CD4-positive, alpha-beta T cell treated with Interleukin-2 at 100 ng/mL for 4 hours (primary cell): ENCODE results near the gene MVP.
"Not testable (repeated sequence)": the region's sequence is repeated elsewhere in the genome, so short reads cannot be mapped to it uniquely, and the experiment has no call there.

Source experiments
- DNase-seq: peaks from one replicate; pipeline ENCODE4 v3.0.0-alpha.2; 2020; ENCODE audit warnings: low spot score

Gene MVP

GRCh38 chr16:29815793-29816693 is 4.2 kb upstream of the MVP start, which contains the start of gene PAGR1:
PAGR1 (plus strand) TSS chr16:29816152; CDS start chr16:29816526, 374 bp downstream.
- DNase-seq, result peak; percentile 100

- peak; percentile 41 for DNase-seq
Measured at GRCh38 chr16:29816694-29817441, 3.4 kb upstream of the MVP start.

DNA sequence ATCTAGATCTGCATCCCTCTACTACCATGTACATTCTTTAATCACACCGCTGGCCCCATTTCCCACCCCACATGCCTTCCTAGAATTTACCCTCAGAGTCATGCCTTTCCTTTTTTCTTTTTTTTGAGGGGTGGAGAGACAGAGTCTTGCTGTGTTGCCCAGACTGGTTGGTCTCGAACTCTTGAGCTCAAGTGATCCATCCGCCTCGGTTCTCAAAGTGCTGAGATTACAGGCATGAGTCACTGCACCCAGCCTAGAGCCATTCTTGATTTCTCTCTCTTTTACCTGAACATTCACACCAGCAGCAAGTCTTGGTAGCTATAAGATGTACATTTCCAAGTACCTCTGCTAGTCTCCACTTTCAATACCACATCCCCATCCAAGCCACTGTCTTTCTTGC is 2.2 kb upstream of the MVP start:
- DNase-seq, result no peak

- no peak for DNase-seq
Measured at GRCh38 chr16:29819506-29819905, 756 bp upstream of the MVP start.

DNA sequence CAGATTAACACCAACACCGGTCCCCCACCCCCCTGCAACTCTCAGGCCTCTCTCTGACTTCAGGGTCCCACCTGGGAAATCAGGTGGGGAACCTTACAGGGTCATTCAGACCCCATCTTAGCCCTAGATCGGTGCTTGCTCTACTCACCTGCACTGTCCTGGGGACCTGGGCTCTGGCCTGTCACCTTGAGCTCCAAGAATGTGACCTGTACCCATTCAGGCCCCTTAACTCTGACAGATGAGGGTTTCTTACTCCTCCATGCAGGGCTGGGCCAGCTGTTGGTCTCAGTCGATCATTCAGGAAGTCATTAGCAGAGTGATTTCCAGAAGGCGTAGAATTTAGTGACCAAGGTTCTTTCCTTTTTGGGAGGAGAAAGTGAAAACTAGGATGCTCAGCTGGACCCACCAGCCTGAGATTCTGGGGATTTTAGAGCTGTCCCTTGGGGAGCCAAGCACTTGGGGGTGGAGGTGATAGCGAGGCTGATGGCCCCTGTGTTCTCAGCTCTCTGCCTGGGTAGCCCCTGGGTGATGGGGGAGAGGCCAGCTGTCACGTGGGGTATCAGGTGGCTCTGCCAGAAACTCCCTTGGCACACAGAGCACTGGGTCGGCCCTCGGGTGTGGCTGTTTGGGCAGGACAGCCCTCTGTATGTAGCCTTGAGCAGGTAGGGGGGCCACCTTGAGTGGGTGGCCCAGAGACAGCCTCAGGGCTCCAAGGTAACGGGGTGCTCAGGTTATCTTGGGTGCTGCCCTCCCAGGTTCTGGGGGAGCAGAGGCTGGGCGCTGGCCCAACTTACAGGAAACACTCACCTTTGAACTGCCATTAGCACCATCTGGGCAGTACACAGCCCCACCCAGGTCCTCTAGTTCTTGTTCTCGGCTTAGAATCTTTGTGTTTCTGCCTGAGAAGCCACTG is 724 bp downstream of the MVP start:
- DNase-seq, result peak; percentile 66

GRCh38 chr16:29821643-29822115 is 1.4 kb downstream of the MVP start:
- DNase-seq, result no peak

DNA sequence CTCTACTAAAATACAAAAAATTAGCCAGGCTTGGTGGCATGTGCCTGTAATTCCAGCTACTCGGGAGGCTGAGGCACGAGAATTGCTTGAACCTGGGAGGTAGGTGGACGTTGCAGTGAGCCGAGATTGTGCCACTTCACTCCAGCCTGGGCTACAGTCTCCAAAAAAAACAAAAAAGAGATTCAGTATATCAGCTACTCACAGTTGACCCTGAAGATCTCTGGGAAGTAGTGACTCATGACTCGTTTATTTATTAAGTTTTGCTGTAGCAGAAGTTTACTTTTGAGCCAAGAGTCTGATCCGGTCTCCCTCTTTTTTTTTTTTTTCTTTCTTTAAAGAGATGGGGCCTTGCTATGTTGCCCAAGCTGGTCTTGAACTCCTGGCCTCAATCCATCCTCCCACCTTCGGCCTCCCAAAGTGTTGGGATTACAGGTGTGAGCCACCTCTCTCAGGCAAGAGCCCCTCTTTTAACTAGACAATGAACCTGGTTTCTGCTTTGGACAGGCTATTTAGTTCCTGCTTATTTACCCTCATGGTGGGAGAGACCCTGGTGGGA is 4.4 kb downstream of the MVP start:
- DNase-seq, result no peak

- DNase-seq, result peak; percentile 61
Measured at GRCh38 chr16:29825145-29826044, 5.1 kb downstream of the MVP start.

- DNase-seq, result no peak
Measured at GRCh38 chr16:29826342-29826695, 6.1 kb downstream of the MVP start.

GRCh38 chr16:29830774-29831173 is 10.5 kb downstream of the MVP start:
- DNase-seq, result no peak

- DNase-seq, result no peak
Measured at GRCh38 chr16:29831490-29831889, 11.2 kb downstream of the MVP start.

- not testable (repeated sequence) for DNase-seq
Measured at GRCh38 chr16:29833219-29833618, 13.0 kb downstream of the MVP start.

GRCh38 chr16:29834079-29834478 is 13.8 kb downstream of the MVP start:
- DNase-seq, result no peak

GRCh38 chr16:29835926-29836325 is 15.7 kb downstream of the MVP start:
- no peak for DNase-seq

DNA sequence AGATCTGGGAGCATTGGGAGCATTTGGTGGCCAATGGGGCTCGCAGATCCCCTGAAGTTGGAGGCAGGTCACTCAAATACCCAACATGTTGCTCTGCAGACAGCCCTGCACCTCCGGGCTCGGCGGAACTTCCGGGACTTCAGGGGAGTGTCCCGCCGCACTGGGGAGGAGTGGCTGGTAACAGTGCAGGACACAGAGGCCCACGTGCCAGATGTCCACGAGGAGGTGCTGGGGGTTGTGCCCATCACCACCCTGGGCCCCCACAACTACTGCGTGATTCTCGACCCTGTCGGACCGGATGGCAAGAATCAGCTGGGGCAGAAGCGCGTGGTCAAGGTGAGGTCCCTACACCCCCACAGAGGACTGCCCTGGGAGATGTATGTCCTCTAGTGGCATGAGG is 16.4 kb downstream of the MVP start:
- DNase-seq, result no peak

- DNase-seq, result no peak
Measured at GRCh38 chr16:29837841-29838240, 17.6 kb downstream of the MVP start.

- DNase-seq, result no peak
Measured at GRCh38 chr16:29839822-29840221, 19.6 kb downstream of the MVP start.

DNA sequence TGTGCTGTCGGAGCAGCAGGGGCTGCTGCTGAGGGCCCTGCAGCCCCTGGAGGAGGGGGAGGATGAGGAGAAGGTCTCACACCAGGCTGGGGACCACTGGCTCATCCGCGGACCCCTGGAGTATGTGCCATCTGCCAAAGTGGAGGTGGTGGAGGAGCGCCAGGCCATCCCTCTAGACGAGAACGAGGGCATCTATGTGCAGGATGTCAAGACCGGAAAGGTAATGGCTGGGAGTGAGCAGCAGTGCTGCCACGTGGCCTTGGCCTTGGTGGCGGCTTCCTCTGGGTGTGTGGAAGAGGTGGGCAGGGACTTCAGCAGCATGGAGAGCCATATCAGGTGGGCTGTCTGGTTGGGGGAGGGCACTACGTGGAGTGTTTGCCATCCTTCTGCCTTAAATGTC is 20.0 kb downstream of the MVP start:
- no peak for DNase-seq

DNA sequence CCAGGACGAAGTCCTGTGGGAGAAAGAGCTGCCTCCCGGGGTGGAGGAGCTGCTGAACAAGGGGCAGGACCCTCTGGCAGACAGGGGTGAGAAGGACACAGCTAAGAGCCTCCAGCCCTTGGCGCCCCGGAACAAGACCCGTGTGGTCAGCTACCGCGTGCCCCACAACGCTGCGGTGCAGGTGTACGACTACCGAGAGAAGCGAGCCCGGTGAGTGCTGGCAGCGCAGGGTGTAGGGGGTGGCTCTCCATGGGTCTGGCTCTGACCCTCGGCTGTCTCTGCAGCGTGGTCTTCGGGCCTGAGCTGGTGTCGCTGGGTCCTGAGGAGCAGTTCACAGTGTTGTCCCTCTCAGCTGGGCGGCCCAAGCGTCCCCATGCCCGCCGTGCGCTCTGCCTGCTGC is 21.4 kb downstream of the MVP start:
- DNase-seq, result no peak

- DNase-seq, result no peak
Measured at GRCh38 chr16:29842732-29843346, 22.6 kb downstream of the MVP start.
